HT1080 (cell line): ENCODE measurements around the gene FNDC3B. TPM values are rescaled to one million over a fixed set of nuclear protein-coding genes. Genes with fewer than 3 reads are reported as not detected.
"Not testable (repeated sequence)": the region's sequence is repeated elsewhere in the genome, so short reads cannot be mapped to it uniquely, and the experiment has no call there.

Experiments
- DNase-seq: peaks from one replicate; pipeline ENCODE4 v3.0.0-alpha.2; 2015; ENCODE audit warnings: low read depth
- polyA plus RNA-seq, 2 experiments: library from polyadenylated mRNA; depleted of rRNA; stranded (reverse); fragments of >200 nt; gene quantifications; 2 replicates each; pipeline ENCODE4 v1.2.3, GENCODE V29; 2015
- total RNA-seq: library from RNA; depleted of rRNA; stranded (reverse); fragments of >200 nt; shearing (Covaris generic); gene quantifications from 2 replicates; pipeline ENCODE4 v1.2.3, GENCODE V29; 2014; rRNA removed

The FNDC3B gene
- 53.5 and 63.7 TPM in 2 replicates for total RNA-seq
- 30.4 and 35.5 TPM in 2 replicates for polyA plus RNA-seq (2015; cell fraction: cytosol; rRNA removed)
- polyA plus RNA-seq (2015; cell fraction: nucleus; rRNA removed), result 56.3 and 56.4 TPM in 2 replicates

DNA sequence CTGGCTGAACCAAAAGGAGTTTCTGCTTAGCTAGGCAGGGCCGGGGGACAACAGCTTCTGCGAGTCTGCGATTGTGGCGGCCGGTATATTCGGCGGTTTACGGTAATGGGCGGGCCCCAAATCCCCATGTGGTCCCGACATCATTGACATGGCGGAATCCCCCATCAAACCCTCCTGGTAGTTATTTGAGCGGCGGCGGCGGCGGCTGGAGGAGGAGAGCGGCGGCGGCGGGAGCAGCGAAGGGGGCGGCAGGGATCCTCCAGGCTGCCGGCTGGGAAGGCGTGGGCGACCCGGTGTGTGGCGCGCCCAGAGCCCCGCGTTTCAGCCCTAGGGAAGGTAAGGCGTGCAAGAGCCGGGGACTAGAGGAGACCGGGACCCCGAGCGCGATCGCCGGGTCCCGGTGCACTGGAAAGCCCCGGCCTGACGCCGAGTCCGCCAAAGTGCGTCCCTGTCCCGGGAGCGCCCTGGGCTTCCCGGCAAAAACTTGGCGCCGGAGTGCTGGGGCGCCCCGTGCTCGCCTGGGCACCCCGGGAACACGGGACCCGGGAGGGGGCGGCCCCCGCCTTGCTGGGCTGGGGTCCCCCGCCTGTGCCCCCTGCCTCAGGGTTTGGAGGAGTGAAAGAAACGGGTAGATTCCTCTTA is at the start of gene FNDC3B:
Gene FNDC3B (plus strand): TSS at position 143 of the 642 bp plus-strand sequence. CDS start 72,902 bp downstream, outside the sequence.
- peak; percentile 97 for DNase-seq

DNA sequence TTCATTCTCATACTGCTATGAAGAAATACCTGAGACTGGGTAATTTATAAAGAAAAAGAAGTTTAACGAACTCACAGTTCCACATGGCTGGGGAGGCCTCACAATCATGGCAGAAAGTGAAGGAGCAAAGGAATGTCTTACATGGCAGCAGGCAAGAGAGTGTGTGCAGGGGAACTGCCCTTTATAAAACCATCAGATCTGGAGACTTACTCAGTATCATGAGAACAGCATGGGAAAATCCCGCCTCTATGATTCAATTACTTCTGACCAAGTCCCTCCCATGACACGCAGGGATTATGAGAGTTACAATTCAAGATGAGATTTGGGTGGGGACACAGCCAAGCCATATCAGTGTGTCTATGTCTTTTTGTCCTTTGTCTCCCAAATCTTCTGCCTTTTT is 49.1 kb upstream of the FNDC3B start:
- DNase-seq, result not testable (repeated sequence)

DNA sequence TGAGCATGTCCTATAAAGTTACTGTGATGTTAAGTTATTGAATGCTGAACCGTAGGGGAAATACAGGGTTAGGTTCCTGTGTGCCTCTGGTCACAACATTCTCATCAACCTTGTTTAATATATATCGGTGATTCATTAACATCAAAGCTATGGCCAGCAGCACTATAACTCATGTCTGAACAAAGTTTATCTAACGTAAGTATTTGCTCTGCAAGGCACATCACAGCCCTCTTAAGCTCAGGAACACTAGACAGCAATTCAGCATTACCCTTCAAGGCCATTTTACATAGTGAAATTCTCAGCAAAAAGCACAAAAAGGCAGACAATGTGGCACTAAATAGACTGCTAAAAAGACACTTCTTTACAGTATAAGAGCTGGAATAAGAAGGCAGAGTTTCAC is 48.2 kb upstream of the FNDC3B start:
- DNase-seq, result no peak

- DNase-seq, result peak; percentile 59
These were observed 44.5 kb upstream of the FNDC3B start for GRCh38 chr3:171994646-171995428.

DNA sequence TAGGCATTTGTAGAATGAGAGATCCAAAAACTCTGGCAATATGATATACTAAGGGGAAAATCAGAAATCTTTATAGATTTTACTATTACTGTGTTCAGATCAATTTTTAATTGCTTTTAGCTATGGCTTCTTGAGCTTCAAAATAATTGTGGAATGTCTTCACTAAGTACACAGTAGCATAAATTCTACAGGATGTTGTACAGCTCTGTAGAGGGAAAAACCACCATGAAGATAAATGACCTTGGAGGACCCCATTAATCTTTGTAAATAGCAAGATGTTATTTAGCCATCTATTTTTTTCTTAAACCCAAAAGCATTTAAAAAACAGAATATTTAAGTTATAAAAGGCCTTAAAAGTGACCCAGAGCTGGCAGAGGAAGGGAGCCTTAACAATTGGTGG is 43.9 kb upstream of the FNDC3B start:
- no peak for DNase-seq

DNA sequence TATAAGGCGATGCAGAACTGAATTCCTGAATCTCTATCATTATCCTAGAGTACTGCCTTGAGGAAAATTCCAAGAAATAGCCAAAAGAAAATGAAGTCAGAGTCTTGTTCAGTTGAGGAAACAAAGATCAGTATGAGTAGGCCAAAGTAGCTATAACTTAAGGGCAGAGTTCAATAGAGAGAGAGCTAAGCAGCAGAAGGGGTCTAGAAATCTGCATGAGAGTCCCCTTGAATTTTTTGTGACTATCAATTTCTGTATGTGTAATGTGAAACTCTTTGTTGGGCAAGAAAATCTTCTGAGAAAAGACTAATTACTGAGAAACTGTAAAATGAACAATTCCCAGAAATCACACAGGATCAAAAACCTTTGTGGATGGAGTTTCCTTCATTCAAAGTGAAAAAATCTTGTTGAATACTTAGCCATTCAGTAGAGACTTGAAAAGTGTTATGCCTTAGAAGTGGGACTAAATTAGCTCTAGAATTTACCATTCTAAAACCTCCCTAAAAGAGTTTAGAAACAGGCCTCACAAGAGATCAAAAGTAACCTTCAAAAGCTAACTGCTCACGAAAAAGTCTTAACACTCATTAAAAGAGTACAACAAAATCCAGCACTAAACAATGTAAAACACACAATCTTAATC is 43.1 kb upstream of the FNDC3B start:
- no peak for DNase-seq

DNA sequence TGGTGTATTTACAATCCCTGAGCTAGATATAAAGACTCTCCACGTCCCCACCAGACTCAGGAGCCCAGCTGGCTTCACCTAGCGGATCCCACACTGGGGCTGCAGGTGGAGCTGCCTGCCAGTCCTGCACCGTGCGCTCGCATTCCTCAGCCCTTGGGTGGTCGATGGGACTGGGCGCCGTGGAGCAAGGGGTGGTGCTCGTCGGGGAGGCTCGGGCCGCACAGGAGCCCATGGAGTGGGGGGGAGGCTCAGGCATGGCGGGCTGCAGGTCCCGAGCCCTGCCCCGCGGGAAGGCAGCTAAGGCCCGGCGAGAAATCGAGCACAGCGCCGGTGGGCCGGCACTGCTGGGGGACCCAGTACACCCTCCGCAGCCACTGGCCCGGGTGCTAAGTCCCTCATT is 40.6 kb upstream of the FNDC3B start:
- not testable (repeated sequence) for DNase-seq

DNA sequence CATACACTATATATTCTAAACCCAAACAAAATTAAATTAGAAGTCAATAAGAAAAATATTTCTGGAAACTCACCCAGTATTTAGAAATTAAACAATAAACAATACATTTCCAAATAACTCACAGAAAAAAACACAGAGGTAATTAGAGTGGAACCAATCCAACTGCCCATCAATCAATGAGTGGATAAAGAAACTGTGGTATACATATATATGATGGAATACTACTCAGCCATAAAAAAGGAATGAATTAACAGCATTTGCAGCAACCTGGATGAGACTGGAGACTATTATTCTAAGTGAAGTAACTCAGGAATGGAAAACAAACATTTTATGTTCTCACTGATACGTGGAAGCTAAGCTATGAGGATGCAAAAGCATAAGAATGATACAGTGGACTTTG is 37.8 kb upstream of the FNDC3B start:
- DNase-seq, result not testable (repeated sequence)

DNA sequence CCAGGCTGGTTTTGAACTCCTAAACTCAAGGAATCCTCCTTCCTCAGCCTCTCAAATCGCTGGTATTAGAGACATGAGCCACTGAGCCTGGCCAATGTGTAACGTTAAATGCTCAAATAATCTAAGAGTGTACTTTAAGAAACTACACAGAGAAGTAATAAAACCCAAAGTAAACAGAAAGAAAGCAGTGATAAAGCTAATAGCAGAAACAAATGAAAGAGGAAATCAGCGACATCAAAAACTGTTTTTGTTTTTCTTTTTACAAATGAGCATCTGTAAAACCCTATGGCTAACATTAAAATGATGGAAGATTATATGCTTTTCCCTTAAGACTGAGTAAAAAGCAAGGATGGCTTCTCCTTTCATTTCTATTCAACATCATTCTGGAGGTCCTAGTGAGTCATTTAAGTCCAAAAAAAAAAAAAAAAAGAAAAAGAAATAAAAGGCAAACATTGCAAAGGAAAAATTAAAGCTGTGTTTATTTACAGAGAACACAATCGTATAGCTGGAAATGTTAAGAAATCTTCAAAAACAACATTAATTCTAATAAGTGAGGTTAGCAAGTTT is 36.8 kb upstream of the FNDC3B start:
- DNase-seq, result no peak

GRCh38 chr3:172003146-172003545 is 36.2 kb upstream of the FNDC3B start:
- DNase-seq, result no peak

DNA sequence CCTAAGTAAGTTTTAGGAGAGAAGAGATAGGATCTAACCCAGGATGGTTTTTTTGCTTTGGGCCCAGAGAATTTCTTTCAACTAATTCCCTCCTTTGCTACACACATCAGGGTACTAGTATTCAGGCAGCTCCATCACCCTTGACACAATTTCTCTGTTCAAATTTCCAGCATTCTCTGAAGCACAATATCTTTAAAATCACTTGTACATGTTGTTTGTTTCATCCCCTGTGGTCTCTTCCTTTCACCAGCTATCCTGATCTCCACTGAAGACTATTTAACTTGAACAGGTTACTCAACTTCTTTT is 32.4 kb upstream of the FNDC3B start:
- DNase-seq, result no peak

DNA sequence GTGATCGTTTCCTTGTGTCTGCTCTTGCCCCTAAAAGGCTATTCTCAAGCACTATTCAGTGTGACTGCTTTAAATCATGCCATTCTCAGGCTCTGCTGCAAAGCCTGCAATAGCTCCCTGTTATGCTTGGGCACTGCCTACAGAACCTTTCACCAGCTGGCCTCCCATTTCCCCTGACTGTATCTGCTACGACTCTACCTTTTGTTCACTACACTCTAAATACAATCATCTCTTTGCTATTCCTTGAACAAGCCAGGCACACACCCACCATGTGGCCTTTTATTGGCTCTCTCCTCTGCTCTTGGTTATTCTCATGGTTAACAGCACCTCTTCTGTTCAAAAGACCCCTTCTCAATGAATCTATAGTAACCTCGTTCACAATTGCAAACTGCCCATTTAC is 29.6 kb upstream of the FNDC3B start:
- no peak for DNase-seq

DNA sequence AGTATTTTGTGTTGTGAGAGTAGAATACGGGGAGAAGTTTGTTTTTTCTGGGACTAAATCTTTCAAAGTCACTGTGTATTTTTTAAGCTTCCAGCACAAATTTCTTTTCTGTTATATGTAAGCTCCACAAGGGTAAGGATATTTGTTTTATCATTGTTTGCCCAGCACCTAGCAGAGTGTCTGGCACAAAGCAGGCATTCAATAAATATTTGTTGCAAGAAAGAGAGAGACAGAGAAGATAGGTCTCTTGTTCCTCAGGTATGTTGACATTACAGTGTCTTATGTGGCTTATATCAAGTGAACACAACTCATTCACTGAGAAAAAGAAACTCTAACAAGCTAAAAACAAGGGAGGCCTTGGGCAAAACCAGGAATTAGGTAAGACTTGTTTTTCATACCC is 26.6 kb upstream of the FNDC3B start:
- DNase-seq, result no peak

GRCh38 chr3:172014145-172014544 is 25.2 kb upstream of the FNDC3B start:
- DNase-seq, result no peak

DNA sequence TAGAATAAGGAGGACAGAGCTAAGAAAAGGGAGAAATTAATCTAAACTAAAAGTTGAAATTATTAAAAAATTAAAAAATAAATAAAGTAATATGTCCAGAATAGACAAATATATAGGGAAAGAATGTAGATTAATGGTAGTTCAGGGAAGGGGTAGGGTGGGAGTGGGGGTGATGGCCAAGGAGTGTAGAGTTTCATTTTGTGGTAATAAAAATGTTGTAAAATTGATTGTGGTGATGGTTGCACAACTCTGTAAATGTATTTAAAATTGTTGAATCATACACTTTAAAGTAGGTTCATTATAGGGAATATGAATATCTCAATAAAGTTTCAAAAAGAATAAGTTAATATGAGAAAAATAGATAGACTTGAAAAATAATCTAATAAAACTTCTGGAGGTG is 21.0 kb upstream of the FNDC3B start:
- DNase-seq, result no peak

- no peak for DNase-seq
These were observed 18.6 kb upstream of the FNDC3B start for GRCh38 chr3:172020763-172021162.

DNA sequence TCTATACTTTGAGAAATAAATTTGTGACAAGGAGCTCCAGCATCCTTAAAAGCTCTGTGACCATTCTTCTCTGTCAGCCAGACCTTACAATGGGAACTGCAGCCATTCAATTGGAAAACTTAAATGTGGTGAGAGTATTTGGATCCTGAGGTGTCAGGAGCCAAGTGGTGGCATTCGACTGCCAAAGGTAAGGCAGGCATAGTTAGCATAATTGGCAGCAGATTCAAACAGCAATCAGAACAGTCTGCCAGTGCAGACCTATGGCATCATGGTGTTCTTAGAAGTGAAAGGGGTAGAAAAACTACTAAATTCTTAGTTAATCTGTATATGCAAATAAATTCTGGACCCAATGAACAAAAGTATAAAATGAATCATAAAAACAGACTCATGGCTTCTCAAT is 18.2 kb upstream of the FNDC3B start:
- DNase-seq, result no peak

GRCh38 chr3:172021859-172022258 is 17.5 kb upstream of the FNDC3B start:
- no peak for DNase-seq

DNA sequence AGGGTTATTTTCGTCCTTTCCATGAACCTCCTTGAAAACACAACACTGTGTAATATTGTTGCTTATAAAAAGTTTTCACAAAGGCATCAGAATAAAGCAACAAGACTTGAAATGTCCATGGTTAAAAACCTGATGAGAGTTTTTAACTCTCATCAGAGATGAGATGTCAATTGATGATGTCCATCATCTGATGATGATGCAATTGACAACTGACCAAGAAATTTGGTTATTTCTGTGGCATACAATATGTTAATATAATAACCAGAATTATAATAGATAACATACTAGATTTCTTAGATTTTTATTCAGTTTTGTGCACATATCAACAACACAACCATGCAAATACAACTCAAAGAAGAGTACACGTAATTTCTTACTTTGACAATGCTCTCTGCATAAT is 15.5 kb upstream of the FNDC3B start:
- DNase-seq, result no peak

- no peak for DNase-seq
These were observed 14.7 kb upstream of the FNDC3B start for GRCh38 chr3:172024679-172025078.

- peak; percentile 40 for DNase-seq
These were observed 9.8 kb upstream of the FNDC3B start for GRCh38 chr3:172029425-172030098.

DNA sequence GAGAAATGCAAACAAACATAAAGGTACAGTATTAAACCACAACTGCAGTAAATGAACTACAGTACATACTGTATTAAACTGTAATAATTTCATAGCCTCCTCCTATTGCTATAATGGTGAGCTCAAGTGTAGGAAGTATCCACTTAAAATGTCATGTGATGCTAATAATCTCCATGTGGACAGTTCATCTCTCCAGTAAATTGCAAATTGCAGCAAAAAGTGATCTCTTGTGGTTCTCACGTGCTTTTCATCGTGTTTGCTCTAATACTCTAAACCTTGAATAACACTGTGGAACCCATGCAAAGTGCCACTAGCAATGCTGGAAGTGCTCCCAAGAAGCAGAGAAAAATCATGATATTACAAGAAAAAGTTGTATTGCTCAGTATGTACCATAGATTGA is 9.2 kb upstream of the FNDC3B start:
- DNase-seq, result no peak
